OCI-LY3 (cell line): ENCODE results near the gene ACAD10.

Experiments
- EZH2phosphoT487 ChIP-seq: fragments of 200-600 bp; shearing (Covaris generic); IDR thresholded peaks from 2 replicates; pipeline ENCODE4 v1.6.1; 2018; ENCODE audit warnings: antibody characterized with exemption, mixed run types, low read depth
- TF ChIP-seq, protein P1 (sequence below): fragments of 200-600, 300-600 bp; sonication (generic); IDR thresholded peaks from 2 replicates; pipeline ENCODE4 v1.5.1; 2014; ENCODE audit warnings: antibody characterized with exemption, low read length, low read depth

DNA sequence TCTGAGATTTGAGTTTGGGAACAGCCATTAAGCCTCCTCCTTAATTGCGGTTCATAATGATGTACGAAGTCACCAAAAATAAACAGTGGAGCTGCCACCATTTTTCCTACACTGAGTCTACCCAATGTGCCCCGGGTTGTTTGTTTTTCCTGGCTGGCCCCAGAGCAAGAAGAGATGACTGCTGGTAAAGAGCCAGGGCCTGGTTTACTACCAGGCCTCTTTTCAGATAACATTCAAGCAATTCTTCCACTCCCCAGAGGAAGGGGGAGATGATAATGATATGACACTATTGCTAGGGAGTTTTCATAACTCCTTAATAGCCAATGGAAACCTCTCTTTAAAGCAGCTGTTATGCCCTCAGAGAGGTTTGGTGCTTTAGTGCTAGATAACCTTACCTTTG lies 42.4 kb upstream of the ACAD10 start:
- TF ChIP-seq, protein P1, sequence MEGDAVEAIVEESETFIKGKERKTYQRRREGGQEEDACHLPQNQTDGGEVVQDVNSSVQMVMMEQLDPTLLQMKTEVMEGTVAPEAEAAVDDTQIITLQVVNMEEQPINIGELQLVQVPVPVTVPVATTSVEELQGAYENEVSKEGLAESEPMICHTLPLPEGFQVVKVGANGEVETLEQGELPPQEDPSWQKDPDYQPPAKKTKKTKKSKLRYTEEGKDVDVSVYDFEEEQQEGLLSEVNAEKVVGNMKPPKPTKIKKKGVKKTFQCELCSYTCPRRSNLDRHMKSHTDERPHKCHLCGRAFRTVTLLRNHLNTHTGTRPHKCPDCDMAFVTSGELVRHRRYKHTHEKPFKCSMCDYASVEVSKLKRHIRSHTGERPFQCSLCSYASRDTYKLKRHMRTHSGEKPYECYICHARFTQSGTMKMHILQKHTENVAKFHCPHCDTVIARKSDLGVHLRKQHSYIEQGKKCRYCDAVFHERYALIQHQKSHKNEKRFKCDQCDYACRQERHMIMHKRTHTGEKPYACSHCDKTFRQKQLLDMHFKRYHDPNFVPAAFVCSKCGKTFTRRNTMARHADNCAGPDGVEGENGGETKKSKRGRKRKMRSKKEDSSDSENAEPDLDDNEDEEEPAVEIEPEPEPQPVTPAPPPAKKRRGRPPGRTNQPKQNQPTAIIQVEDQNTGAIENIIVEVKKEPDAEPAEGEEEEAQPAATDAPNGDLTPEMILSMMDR = no peak
- no peak for TF ChIP-seq EZH2phosphoT487
